Cardiac atrium fibroblast (primary cell): ENCODE results near the gene TEX55. TPM values are rescaled to one million over a fixed set of nuclear protein-coding genes. Genes with fewer than 3 reads are reported as not detected.

ENCODE experiments used
- total RNA-seq: library from RNA; depleted of rRNA; stranded (reverse); fragments of >200 nt; gene quantifications from 2 replicates; pipeline ENCODE4 v1.2.3, GENCODE V29; 2015

TEX55 gene
- not detected in 2 replicates for total RNA-seq

GRCh38 chr3:119145500-119146167, at the start of gene TEX55:
TSS of gene TEX55 (plus strand) at chr3:119146165. CDS start at chr3:119146190, 25 bp downstream.

GRCh38 chr3:119173325-119173724, 27.4 kb downstream of the TEX55 start, which contains the start of gene UPK1B:
TSS of gene UPK1B (plus strand) at chr3:119173598. CDS start at chr3:119186742, 13,144 bp downstream.

Other genes with a start within 250 kb of the TEX55 start
- gene IGSF11, start 111.3 kb upstream of the TEX55 start, total RNA-seq = not detected in 2 replicates
- gene UPK1B, start 27.4 kb downstream of the TEX55 start, total RNA-seq = 0.18 TPM in 1 of 2 replicates, not detected in the other
- 24.9 and 38.4 TPM in 2 replicates for gene B4GALT4, start 94.7 kb downstream of the TEX55 start, total RNA-seq
- gene ARHGAP31, start 148.2 kb downstream of the TEX55 start, total RNA-seq = 6.5 and 13.1 TPM in 2 replicates